ENCODE measurements around the gene BIRC7.

The BIRC7 gene

DNA sequence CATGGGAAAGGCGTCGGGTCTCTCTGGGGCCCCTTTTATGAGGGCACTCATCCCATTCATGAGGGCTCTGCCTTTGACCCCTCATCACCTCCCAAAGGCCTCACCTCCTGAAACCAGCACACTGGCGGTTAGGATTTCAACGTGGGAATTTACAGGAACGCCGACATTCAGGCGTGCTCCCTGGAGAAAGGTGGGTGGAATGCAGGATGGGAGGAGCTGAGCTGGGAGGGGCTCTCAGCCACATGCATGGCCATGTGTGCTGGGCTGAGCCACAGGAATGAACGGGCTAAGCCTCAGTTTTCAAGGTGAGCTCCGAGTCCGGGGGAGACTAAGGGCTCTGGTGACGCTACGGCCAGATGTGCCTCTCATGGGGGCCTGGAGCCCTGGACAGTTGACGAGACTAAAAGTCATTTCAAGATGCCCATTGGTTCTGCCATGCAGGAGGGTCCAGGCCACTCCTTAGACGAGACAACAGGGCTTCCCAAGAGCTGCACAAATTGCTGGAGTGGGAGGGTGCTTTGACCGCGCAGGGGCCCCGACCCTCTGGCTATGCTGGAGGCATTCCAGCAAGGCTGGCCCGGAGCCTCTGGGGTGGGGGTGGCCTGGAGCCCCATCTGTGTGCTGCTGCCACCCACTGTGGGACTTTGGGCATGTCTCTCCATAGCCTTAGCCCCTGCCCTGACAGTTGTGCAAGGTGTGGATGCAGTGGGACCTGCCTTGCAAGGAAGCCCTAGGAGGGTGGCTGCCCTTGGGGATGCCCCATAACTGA is 33.1 kb downstream of the BIRC7 start:
- no peak for DNase-seq

DNA sequence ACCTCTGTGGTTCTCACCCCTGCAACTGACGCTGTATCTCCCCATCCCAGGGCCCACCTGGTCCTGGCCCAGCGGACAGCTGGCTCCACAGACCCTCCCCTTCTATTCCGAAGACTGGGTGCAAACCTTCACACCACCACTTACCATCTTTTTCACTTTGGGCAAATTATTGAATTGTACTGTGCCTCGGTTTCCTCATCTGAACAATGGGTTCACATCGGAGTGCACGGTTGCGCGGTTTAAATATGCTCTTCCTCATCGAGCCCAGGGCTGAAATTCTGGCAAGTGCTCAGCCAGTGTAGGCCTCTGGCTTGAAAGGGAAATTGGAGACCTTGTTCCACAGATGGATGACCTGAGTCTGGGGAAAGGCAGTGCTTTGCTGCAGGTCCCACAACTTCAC is 34.0 kb downstream of the BIRC7 start:
- no peak for DNase-seq

DNA sequence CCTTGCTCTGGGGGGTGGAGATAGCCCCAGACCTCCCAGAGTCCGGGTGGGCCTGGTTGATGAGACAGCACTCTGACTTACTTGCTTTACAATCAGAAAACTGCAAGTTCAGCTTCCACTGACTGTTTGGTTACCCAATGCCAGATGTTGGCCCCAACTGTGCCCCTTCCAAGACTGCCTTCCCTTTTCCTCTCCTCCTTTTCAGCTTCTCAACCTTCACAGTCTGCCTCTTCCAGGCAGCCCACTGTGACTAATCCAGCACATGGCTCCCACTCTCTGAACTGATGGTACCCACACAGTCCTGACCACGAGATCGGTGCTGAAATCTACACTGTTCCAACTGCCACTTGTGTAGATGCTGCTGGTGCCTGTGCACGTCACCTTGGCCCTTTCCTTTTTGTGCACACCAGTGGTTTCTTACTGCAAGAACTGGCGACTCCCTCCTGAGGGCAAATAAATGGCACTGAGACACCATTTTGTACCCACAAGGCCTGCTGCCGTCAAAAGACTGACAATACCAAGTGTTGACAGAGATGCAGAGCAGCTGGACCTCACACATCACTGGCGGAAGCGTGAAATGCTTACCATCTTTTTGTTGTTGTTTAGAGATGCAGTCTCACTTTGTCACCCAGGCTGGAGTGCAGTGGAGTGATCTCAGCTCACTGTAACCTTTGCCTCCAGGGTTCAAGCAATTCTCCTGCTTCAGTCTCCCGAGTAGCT is 35.1 kb downstream of the BIRC7 start:
- no peak for DNase-seq

DNA sequence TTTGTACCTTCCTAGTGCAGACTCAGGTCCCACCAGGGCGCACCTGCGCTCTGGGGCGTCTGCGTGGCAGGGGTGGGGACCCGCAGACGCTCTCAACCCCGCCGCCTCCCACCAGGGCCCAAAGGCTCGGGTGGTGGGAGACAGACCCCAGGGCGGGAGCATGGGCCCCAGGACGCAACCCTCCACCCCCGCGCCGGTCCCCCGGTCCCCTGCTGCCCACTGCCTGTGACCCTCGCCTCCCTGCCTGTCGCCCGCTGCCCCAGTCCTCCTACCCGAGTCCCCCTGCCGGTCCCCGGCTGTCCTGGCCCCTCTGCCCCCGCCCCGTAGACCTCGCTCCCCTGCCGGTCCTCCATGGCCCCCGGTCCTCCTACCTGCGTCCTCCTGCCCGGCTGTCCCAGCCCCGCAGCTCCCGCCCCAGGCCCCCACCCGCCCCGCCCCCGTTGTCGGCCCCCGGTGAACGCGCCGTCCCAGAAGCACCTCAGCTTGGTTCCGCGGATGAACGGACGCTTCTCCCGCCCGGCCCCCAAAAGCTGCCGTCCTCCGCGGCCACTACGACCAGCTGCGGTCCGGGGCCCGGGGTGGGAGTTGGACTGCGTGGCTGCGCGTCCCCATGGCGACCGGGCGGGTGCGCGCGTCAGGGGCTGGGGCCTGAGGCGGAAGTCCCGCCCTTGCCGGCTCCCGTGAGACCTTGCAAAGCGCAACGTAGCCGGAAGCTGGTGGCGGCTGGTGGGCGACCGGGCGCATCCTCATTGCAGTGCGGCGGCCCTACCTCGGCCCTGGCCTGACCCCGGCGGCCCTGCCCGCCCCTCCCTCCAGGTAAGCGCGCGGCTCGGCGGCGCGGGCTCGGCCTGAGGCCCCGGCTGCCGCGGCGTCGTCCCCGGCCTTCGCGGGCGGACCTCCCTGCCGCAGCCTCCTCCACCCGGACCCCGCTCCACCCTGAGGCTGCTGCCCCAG is 36.7 kb downstream of the BIRC7 start, which contains the start of gene ARFGAP1:
Gene ARFGAP1 (plus strand): TSS at position 709 of the 954 bp plus-strand sequence. CDS start 2,768 bp downstream, outside the sequence.
- DNase-seq = peak; percentile 92

DNA sequence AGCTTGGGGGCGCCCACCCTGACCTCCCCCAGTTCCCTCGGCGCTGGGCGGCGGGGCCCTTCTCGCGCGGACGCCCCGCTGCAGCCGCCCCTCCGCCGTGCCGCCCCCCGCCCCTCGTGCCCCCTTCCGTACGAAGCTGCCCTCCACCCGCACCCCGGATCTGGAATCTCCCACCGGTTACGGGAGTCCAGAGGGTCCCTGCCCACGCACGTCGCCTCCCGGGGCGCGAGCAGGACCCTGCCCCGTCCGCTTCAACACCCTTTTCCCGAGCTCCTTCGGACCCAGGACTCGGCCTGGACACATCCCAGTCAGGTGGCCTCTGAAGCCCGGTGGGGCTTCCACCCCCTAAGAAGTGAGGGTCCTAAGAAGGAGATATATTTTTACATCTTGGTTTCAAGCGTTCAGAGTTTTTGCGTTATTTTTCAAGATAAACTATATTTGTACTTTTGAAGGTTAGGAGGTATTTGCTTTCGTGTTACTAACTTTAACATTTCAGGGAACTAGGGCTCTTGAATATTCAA is 37.4 kb downstream of the BIRC7 start:
- no peak for DNase-seq

DNA sequence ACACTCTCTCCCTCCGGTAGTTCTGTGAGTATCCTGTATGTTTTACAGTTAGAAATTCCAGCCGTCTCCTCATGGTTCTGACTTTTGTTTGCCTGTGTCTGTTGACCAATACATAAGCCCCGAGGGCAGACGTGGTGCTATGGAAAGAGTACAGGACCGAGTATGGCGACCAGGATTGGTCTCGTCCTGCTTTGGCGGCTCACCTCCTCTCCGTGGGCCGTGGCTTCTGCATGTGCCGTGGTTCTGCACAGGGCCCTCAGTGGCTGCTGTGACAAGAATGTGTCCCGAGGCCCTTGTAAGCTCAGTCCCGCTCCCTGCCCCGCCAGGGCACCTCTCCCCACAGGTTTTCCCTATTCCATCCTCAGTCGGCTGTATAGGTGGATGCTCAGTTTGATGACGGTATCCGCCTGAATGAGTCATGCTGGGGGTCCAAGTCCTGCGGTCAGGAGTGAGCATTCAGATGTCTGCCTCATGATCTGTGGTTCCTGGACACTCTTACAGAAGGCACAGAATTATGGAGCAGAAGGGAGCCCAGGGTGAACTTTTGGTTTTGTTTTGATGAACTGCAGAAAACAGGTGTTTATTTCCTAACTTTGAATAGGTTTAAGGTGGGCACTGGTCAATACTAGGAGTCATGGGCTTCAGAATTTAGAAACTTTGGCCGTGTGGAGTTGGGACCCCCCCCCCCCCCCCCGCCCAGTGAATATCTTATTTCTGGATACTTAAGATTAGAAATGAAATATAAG is 38.1 kb downstream of the BIRC7 start:
- DNase-seq = no peak

DNA sequence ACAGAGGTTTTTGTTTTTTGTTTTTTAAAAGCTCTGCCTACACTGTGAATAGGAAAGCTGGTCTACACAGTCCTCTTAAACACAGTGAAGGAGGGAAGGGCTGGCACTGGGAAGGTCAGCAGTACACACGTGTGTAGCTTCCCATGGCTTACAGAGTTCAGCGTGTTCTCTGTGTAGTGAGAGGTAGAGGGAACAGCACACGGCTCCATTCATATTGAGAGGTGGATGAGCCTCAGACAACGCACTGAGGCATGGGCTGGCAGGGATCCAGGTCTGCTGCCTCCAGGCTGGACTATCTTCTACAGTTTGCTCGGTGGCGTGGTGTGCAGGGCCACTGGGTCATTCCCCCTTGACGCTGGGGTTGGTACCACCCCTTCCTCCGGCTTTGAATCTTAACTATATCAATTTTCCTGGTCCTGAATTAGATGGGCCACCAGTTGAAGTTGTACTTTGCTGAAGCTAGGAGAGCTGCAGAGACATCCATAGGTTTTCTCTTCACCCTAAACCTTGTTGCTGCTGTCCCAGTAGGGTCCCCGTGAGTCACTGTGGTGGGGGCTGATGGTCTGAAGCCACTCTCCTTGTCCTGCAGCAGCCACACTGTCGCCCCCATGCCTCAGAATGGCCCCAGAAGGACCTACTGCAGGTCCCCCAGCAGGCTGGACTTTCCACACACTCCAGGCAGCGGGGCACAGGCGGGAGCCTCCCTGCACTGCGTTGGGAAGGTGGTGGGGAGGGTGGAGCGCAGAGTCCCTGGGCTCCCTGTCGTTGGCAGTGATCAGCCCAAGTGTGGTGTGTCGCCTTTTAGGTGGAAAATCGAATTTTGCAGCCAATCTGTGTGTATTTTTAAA is 38.9 kb downstream of the BIRC7 start:
- DNase-seq = no peak

DNA sequence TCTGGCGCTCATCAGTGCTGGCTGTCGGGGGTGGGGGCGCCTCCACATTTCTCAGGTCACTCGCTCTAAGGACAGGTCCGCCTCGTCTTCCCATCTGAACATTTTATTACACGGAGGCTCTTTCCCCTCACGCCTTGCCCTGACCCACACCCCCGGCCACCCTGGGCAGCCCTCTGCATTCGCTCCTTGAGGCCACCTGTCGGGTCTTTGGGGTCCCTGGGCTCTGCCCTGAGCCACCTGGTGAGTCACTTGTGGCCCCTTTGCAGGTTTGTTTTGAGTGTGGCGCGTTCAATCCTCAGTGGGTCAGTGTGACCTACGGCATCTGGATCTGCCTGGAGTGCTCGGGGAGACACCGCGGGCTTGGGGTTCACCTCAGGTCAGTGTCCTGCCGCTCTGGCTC is 40.1 kb downstream of the BIRC7 start:
- DNase-seq = no peak

DNA sequence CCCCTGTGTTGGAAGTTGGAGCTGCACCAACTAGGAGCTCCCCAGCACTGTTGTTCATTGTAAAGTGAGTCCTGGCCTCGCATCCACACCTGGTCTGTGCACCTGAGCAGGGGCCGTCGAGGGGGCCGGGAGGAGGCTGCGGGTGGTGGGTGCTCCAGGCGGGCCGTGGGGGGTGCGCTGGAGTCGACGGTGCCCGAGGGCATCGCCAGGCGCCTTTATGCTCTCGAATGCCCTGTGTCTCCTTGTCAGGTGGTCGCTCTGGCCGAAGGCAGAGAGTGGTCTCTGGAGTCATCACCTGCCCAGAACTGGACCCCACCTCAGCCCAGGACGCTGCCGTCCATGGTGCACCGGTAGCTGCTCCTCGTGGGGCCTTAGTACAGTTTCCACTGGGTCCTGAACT is 41.3 kb downstream of the BIRC7 start:
- no peak for DNase-seq

DNA sequence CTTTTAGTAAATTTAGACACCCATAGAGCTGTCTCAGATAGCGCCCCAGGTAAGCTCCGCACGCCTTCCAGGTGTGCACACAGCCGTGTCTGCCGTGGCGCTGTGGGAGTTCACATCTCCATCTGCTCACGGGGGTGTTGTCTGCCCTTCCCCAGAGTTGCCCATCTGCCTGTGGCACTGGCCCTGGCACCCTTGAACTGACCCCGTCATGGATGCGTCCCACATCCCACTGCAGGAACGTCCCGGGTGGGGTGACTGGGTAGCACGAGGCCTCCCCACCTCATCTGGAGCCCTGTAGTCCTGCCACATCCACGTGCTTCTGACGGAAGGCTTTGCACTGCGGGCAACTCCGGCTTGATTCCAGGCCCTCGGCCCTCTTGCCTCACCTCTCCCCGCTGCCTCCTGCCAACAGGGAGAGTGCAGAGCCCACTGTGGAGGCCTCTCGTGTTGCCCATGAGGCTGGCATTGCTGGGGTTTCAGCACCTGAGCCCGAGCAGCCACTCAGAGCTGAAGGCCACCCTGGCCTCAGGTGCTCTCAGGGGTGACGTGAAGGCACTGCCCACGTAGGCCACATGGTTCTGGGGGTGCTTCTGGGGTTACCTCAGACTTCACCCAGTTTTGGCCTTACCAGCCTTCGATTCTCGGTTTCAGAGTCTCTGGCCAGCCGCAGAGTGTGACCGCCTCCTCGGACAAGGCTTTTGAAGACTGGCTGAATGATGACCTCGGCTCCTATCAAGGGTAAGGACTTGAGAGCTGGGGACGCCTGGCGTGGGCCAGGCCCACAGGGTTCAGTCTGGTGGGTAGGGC is 42.0 kb downstream of the BIRC7 start:
- no peak for DNase-seq

DNA sequence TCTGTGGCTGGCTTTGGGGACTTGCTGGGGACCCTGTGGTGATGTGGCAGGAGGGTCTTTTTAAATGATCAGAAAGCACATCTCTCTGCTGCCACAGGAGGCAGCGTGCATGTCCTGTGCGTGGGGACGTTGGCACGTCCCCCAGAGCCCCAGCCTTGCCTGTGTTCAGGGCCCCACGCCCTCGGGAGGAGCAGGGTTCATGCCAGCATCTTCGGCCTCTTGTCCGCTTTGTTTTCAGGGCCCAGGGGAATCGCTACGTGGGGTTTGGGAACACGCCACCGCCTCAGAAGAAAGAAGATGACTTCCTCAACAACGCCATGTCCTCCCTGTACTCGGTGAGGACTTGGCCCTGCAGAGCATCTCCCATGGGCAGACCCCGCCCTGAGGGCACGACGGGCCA is 43.0 kb downstream of the BIRC7 start:
- no peak for DNase-seq

DNA sequence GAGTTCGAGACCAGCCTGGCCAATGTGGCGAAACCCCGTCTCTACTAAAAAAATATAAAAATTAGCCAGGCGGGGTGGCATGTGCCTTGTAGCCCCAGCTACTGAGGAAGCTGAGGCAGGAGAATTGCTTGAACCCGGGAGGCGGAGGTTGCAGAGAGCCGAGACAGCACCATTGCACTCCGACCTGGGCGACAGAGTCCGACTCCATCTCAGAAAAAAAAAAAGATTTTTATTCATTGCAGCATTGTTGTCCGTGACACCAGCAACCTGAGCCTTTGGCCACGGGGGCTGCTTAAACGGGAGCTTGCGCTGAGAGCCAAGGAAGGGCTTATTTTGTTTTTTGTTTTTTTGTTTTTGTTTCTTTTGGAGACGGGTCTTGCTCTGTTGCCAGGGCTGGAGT is 44.2 kb downstream of the BIRC7 start:
- DNase-seq = no peak

DNA sequence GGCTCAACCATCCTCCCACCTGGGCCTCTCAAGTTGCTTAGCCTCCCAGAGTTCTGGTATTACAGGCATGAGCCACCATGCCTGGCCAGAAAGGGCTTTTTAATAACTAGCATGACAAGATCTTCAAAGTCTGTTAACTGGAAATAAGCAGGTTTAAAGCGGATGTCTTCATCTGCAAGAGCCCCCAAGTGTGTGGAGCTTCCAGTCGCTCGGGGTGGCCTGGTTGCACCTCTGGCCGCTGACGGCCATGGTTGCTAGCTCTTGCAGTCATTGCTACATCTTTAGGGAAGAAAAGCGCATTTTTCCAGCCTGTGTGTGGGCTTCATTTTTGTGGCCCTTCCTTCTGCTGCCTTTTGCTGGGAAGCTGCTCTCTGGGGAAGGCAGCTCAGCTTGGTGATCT is 44.7 kb downstream of the BIRC7 start:
- DNase-seq = no peak

DNA sequence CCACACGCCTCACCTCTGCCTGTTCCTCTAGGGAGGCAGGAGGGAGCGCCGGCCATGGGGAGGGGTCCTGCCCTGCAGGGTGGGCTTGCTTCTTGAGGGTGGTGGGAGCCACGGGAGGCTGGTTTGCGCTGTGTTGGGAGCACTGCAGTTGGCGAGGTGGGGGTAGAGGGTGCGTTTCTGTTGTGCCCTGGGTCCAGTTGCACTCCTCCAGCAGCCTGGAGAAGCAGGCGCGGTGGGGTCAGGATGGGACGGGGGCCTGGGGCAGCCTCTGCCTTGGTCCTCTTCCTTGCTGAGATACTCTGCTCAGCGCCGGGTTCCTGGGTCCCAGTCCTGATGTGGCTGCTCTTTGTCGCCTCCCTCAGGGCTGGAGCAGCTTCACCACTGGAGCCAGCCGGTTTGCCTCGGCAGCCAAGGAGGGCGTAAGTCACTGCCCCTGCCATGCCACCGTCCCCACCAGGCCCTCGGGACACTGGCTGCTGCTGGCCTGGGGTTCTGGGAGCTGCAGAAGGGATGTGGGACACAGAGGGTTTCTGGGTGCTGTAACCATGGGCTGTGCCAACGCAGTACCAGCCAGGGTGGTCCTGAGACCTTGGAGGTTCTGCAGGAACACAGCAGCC is 45.3 kb downstream of the BIRC7 start:
- no peak for DNase-seq

DNA sequence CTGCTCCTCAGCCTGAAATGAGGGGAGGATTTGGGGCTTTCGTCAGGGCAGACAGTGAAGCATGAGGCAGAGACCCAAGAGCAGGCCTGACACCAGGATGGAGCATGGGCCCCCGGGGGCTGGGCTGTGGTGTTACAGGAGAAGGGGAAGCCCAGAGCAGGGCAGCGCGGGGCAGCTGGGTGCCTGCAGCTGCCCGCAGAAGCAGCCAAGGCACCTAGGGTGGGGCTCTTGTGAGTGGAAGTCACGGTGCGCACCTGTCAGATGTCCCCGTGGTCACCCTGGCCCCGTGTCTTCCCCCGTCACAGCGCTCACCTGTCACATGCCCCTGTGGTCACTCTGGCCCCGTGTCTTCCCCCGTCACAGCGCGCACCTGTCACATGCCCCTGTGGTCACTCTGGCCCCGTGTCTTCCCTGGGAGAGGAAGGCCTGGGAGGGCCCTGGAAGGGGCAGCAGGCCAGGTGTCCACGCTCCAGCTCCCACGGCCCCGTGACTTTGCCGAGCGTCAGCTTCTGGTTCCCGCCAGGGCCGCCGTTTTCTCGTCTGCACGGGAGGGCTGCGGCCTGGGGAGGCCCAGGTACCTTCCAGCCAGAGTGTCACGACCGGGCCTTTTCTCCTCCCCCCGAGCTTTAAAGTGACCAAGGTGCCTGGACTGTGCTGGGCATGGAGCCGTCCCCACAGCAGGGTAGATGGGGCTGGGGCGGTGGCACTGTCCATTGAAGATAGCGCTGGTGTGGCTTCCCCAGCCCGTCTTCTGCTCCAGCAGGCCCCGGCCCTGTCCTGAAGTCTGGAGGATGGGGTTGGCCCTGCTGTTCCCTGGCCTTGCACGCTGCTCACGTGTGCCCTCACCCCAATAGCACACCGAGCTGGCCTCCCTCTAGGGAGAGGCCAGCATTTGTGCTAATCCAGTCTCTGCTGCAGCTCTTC is 46.3 kb downstream of the BIRC7 start:
- DNase-seq = no peak

DNA sequence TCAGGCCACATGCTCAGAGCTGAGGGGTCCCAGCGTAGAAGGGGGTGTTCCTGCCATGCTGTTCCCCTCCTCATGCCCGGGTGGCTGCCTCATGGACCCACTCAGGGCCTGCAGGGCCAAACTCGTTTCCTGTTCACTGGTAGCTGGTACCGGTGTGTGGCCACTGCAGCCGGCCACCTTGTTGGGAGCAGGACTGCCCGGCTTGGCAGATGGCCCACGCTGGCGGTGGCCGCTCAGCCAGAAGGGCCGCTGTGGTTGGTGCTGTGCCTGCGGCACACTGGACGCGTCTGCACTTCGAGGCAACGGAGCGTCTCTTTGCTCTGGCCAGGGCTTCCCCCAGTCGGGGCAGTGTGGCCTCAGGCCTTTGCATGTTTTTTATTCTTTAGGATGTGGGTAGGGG is 47.2 kb downstream of the BIRC7 start:
- DNase-seq = no peak

DNA sequence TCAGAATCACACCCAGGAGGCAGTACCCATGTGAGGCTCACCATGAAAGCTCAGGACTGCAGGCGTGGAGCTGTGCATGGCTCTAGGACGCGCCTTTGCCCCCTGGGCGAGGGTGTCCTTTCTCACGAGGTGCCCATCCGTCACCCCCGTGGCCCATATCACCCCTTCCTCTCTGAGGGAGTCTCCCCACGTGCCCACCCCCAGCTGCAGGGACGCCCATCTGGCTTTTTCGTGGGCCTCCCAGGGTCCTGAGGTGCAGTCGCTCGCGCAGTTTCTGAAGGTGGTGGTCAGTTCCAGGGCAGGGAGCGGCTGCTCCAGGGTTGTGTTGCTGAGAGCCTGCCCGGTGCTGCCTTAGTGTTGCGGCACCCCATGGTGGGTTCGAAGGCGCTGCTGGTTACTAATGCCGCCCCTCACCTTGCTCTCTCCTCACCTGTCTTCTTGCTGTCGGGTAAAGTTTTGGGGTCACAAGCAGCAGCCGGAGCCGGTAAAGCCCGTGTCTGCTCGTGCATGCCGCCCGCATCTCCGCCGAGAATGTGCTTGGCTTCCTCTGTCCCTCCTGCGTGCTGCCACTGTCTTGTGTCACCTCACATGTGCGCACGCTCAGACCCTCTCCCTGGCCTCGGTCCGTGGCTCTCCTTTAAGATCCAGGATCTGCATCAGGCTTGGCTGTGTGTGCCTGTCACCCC is 47.8 kb downstream of the BIRC7 start:
- DNase-seq = no peak

DNA sequence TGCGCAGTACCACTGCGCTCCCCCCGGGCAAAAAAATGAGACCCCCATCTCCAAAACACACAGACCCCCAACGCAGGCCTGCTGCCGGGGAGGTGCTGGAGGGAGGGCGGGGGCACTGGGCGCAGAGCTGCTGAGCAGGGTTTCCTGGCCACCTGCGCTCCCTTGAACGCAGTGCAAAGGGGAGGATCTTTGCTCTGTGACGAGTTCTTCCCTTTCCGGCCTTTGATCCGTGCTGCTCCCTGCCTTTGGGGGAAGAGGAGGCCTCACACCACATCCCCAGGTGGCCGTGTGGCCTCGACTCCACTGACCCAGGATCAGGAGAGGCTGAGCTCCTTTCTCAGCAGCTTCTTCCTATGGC is 48.4 kb downstream of the BIRC7 start:
- DNase-seq = peak; percentile 33

Data from activated CD4-positive, alpha-beta T cell treated with anti-CD3 and anti-CD28 coated beads, Interleukin-10, Interleukin-2, amounts not matched to agents 100 ng/mL and 50 ng/mL, durations not matched to agents 16 hours and 8 hours (primary cell).